HepG2 (cell line): Measurements from ENCODE around the gene ANP32A.

Experiments
- EZH2 ChIP-seq: conservative IDR thresholded peaks from 2 replicates; pipeline ENCODE4 v1.6.1; 2012; ENCODE audit warnings: mild to moderate bottlenecking, low read depth, low read length, moderate library complexity
- HDAC6 ChIP-seq: fragments of 200-600 bp; sonication (generic); IDR thresholded peaks from 2 replicates; pipeline ENCODE4 v1.7.0; 2017; ENCODE audit warnings: mild to moderate bottlenecking, antibody characterized with exemption, low read length, low read depth
- MXI1 ChIP-seq: IDR thresholded peaks from 3 replicates; pipeline ENCODE4 v1.6.1; 2012; ENCODE audit warnings: low read depth, low read length, inconsistent platforms, borderline replicate concordance
- POLR2AphosphoS5 ChIP-seq: IDR thresholded peaks from 2 replicates; pipeline ENCODE4 v1.6.1; 2012; ENCODE audit warnings: low read depth, low read length
- ZNF34 ChIP-seq: sonication (generic); formaldehyde crosslinking; IDR thresholded peaks from 2 replicates; pipeline ENCODE4 v1.4.0; 2020; ENCODE audit warnings: mild to moderate bottlenecking, missing genetic modification reagents, borderline replicate concordance
- ZNF644 ChIP-seq: IDR thresholded peaks from 2 replicates; pipeline ENCODE4 v1.6.1; 2016; ENCODE audit warnings: low read depth
- TF ChIP-seq, protein P1 (sequence below): sonication (generic); formaldehyde crosslinking; IDR thresholded peaks from 2 replicates; pipeline ENCODE4 v1.8.0; 2022; ENCODE audit warnings: mild to moderate bottlenecking, missing genetic modification reagents; ENCODE audit not compliant: insufficient replicate concordance
- TF ChIP-seq, protein P2 (sequence below): sonication (generic); formaldehyde crosslinking; IDR thresholded peaks from 2 replicates; pipeline ENCODE4 v1.5.0; 2020; ENCODE audit warnings: mild to moderate bottlenecking, missing genetic modification reagents, moderate library complexity
- TF ChIP-seq, protein P3 (sequence below): sonication (generic); formaldehyde crosslinking; IDR thresholded peaks from 2 replicates; pipeline ENCODE4 v1.5.1; 2020; ENCODE audit warnings: mild to moderate bottlenecking, missing genetic modification reagents, moderate library complexity

DNA sequence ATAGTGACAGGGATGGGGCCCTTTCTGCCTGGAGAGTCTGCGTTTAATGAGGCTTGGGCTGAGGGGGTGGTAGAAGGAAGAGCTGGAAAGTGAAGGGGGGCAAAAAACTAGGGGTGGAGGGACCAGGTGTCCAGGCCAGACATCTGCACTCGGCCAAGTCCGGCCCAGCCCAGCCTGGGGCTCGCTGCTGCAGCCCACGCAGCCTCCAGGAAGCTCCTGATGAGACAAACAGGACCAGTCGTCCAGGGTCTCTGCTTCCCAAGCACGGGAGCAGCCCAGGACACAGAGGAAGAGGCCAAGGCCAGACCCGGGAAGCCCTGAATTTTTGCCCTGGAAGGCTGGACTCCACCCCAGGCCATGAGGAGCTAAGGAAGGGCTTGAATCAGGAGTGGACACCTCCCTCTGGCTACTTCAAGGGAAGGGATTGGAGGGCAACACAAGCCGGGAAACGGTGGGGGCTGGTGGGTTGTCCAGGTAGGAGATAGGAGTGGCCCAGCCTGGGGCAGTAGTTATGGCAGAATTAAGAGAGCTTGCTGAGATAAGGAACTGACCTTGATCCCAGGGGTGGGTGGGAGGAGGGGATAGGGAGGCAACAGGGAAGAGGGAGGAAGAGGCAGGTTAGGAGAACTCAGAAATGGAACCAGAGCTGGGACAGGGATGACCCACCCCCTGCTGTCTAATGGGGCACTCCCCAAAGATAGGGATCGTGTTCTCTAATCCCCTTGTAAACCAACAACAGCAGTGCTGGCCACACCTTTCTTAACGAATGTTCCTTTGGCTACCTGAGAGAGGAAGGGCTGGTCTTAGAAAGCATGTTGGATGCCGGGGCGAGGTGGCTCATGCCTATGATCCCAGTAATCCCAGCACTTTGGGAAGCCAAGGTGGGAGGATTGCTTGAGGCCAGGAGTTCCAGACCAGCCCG lies 89.5 kb downstream of the ANP32A start:
- no peak for TF ChIP-seq ZNF644 (CRISPR knock-in tag)
- TF ChIP-seq POLR2AphosphoS5: no peak
- TF ChIP-seq MXI1: no peak
- TF ChIP-seq, protein P1, sequence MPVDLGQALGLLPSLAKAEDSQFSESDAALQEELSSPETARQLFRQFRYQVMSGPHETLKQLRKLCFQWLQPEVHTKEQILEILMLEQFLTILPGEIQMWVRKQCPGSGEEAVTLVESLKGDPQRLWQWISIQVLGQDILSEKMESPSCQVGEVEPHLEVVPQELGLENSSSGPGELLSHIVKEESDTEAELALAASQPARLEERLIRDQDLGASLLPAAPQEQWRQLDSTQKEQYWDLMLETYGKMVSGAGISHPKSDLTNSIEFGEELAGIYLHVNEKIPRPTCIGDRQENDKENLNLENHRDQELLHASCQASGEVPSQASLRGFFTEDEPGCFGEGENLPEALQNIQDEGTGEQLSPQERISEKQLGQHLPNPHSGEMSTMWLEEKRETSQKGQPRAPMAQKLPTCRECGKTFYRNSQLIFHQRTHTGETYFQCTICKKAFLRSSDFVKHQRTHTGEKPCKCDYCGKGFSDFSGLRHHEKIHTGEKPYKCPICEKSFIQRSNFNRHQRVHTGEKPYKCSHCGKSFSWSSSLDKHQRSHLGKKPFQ (CRISPR knock-in tag): no peak
- TF ChIP-seq, protein P2, sequence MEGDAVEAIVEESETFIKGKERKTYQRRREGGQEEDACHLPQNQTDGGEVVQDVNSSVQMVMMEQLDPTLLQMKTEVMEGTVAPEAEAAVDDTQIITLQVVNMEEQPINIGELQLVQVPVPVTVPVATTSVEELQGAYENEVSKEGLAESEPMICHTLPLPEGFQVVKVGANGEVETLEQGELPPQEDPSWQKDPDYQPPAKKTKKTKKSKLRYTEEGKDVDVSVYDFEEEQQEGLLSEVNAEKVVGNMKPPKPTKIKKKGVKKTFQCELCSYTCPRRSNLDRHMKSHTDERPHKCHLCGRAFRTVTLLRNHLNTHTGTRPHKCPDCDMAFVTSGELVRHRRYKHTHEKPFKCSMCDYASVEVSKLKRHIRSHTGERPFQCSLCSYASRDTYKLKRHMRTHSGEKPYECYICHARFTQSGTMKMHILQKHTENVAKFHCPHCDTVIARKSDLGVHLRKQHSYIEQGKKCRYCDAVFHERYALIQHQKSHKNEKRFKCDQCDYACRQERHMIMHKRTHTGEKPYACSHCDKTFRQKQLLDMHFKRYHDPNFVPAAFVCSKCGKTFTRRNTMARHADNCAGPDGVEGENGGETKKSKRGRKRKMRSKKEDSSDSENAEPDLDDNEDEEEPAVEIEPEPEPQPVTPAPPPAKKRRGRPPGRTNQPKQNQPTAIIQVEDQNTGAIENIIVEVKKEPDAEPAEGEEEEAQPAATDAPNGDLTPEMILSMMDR (CRISPR knock-in tag): no peak
- TF ChIP-seq ZNF34: no peak
- no peak for TF ChIP-seq HDAC6
- no peak for TF ChIP-seq EZH2
- TF ChIP-seq, protein P3, sequence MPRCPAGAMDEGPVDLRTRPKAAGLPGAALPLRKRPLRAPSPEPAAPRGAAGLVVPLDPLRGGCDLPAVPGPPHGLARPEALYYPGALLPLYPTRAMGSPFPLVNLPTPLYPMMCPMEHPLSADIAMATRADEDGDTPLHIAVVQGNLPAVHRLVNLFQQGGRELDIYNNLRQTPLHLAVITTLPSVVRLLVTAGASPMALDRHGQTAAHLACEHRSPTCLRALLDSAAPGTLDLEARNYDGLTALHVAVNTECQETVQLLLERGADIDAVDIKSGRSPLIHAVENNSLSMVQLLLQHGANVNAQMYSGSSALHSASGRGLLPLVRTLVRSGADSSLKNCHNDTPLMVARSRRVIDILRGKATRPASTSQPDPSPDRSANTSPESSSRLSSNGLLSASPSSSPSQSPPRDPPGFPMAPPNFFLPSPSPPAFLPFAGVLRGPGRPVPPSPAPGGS (CRISPR knock-in tag): no peak
